K562 (cell line): Measurements from ENCODE around the gene ICAM3. TPM values are rescaled to one million over a fixed set of nuclear protein-coding genes. Genes with fewer than 3 reads are reported as not detected.

Experiments used
- CREB3 ChIP-seq: fragments of 450-650 bp; conservative IDR thresholded peaks from 2 replicates; pipeline ENCODE4 v1.6.1; 2016; ENCODE audit warnings: missing genetic modification characterization, low read depth, mild to moderate bottlenecking, missing compliant biosample characterization, moderate library complexity
- DIDO1 ChIP-seq: fragments of 450-650 bp; IDR thresholded peaks from 2 replicates; pipeline ENCODE4 v1.6.1; 2016; ENCODE audit warnings: low read depth, missing biosample characterization, missing genetic modification characterization
- LCOR ChIP-seq: sonication (generic); formaldehyde crosslinking; IDR thresholded peaks from 2 replicates; pipeline ENCODE4 v1.8.0; 2022; ENCODE audit warnings: mild to moderate bottlenecking, missing genetic modification reagents
- MEF2A ChIP-seq: IDR thresholded peaks from 2 replicates; pipeline ENCODE4 v1.6.1; 2011; ENCODE audit warnings: low read depth, mild to moderate bottlenecking, low read length, moderate library complexity; ENCODE audit not compliant: control insufficient read depth
- MTF1 ChIP-seq: fragments of 250-450 bp; sonication (Bioruptor Pico); IDR thresholded peaks from 2 replicates; pipeline ENCODE4 v1.9.0; 2021; ENCODE audit warnings: moderate library complexity, mild to moderate bottlenecking, inconsistent platforms, borderline replicate concordance
- MYNN ChIP-seq, 2 experiments: sonication (generic); formaldehyde crosslinking in 1 of 2; IDR thresholded peaks; 2 replicates each; pipeline versions ENCODE4 v1.5.0 to v1.6.1; 2016 to 2020; ENCODE audit warnings: antibody characterized with exemption in 1 of 2, missing genetic modification reagents in 1 of 2
- PTBP1 ChIP-seq: fragments of 200-400 bp; formaldehyde crosslinking; IDR thresholded peaks from 2 replicates; pipeline ENCODE4 v1.6.1; 2017; ENCODE audit warnings: low read depth, low read length
- PTRF ChIP-seq: fragments of 450-650 bp; IDR thresholded peaks from 2 replicates; pipeline ENCODE4 v1.6.1; 2016; ENCODE audit warnings: mild to moderate bottlenecking, missing genetic modification characterization, missing compliant biosample characterization
- RFX5 ChIP-seq: IDR thresholded peaks from 2 replicates; pipeline ENCODE4 v1.6.1; 2011; ENCODE audit warnings: low read depth, mild to moderate bottlenecking, improper control_type of control experiment, low read length
- SIN3B ChIP-seq: fragments of 450-650 bp; IDR thresholded peaks from 2 replicates; pipeline ENCODE4 v1.6.1; 2017; ENCODE audit warnings: low read depth, mild to moderate bottlenecking, moderate library complexity
- TRIM25 ChIP-seq: fragments of 450-650 bp; IDR thresholded peaks from 2 replicates; pipeline ENCODE4 v1.7.0; 2016; ENCODE audit warnings: borderline replicate concordance
- UBTF ChIP-seq, 2 experiments: IDR thresholded peaks; 2 replicates each; pipeline ENCODE4 v1.6.1; 2012; ENCODE audit warnings: improper control_type of control experiment in 2 of 2, low read depth in 2 of 2, low read length in 2 of 2, borderline replicate concordance in 1 of 2
- ZNF224 ChIP-seq: sonication (generic); formaldehyde crosslinking; IDR thresholded peaks from 2 replicates; pipeline ENCODE4 v1.8.0; 2022; ENCODE audit warnings: mild to moderate bottlenecking, missing genetic modification reagents
- ZNF445 ChIP-seq: fragments of 250-450 bp; sonication (Bioruptor Pico); IDR thresholded peaks from 2 replicates; pipeline ENCODE4 v1.4.0; 2020; ENCODE audit warnings: low read depth, mild to moderate bottlenecking, moderate library complexity
- ZNF592 ChIP-seq: fragments of 450-650 bp; IDR thresholded peaks from 2 replicates; pipeline ENCODE4 v1.6.1; 2017; ENCODE audit warnings: antibody characterized with exemption, mild to moderate bottlenecking
- polyA plus RNA-seq, 8 experiments: library from polyadenylated mRNA; depleted of rRNA in 4 of 8; stranded (reverse) in 5 of 8; unstranded in 3 of 8; fragments of >200 nt; fragmentation: Nextera tagmentation in 2 of 8; fragmentation: Illumina TruSeq in 1 of 8; extraction: Ambion mirVana in 2 of 8; extraction: Trizol in 1 of 8; gene quantifications; 2 replicates each; pipeline versions ENCODE4 v1.2.1 to v1.2.3, GENCODE V29; 2011 to 2014; ENCODE audit warnings: inconsistent platforms in 1 of 8, missing spikeins in 1 of 8
- total RNA-seq, 7 experiments: library from RNA; depleted of rRNA in 6 of 7; stranded (reverse); fragments of >200 nt in 6 of 7; fragmentation: Illumina TruSeq in 2 of 7; extraction: Trizol in 2 of 7; gene quantifications; 2 replicates each; pipeline versions ENCODE4 v1.2.1 to v1.2.3, GENCODE V29; 2011 to 2021; ENCODE audit warnings: low replicate concordance in 1 of 7

ICAM3 gene
- total and polyA plus RNA-seq, 9 of the 15 experiments (the other 6 are each of a cell fraction or from before 2014, with no cell fraction given) = 6.5 to 39.5 (median 24.2) TPM

- TF ChIP-seq UBTF (IDR thresholded peaks at IDR 0.05; ENCODE audit: borderline replicate concordance in 1 of 2, low read depth in 2 of 2, low read length in 2 of 2) (0 out of 4 replicates have a peak, but pooled peaks of 1 of the 2 experiments have one; percentile 10), MEF2A (no peak), MYNN (IDR thresholded peaks at IDR 0.05) (peak; percentile 74), MYNN (CRISPR knock-in tag; IDR thresholded peaks at IDR 0.05) (no peak), ZNF445 (CRISPR knock-in tag) (no peak), DIDO1 (tag) (peak; percentile 83), ZNF224 (CRISPR knock-in tag) (no peak), MTF1 (CRISPR knock-in tag) (no peak), PTBP1 (no peak), LCOR (CRISPR knock-in tag) (no peak), PTRF (no peak), SIN3B (peak; percentile 93), TRIM25 (no peak), RFX5 (no peak), ZNF592 (peak; percentile 60; the same call in 1 of the 2 replicates), CREB3 (tag) (no peak)
Measured at GRCh38 chr19:10315335-10316214, 23.8 kb downstream of the ICAM3 start, which contains the start of gene FDX2 (continued).
